Mucosa of descending colon (tissue), 3 donors: Measurements from ENCODE around the gene CARD11. TPM values are rescaled to one million over a fixed set of nuclear protein-coding genes. Genes with fewer than 3 reads are reported as not detected.

ENCODE experiments used
- ATAC-seq: fragments of 200-7000 bp; cut with Tn5 transposase; one replicate; pipeline ENCODE4 v1.9.1; 2020; ENCODE audit warnings: mild to moderate bottlenecking, moderate library complexity
- DNase-seq, 3 donors: peaks; one replicate each; pipeline ENCODE4 v3.0.0-alpha.2; 2020
- H3K36me3 ChIP-seq: fragments of 200-600 bp; one replicate; pipeline ENCODE4 v1.8.0; 2021; ENCODE audit warnings: low read depth, mild to moderate bottlenecking
- H3K4me1 ChIP-seq: fragments of 200-600 bp; one replicate; pipeline ENCODE4 v1.8.0; 2021; ENCODE audit warnings: low read depth, mild to moderate bottlenecking
- H3K4me3 ChIP-seq: fragments of 200-600 bp; one replicate; pipeline ENCODE4 v1.8.0; 2021; ENCODE audit warnings: mild to moderate bottlenecking
- H3K9me3 ChIP-seq: fragments of 200-600 bp; one replicate; pipeline ENCODE4 v1.8.0; 2021; ENCODE audit warnings: mild to moderate bottlenecking
- intact Hi-C, 2 donors: fragments of 100-400 bp; cut with DNase I in 1 of 2; cut with micrococcal nuclease in 1 of 2; formaldehyde crosslinking; loops; one replicate each; pipeline versions ENCODE4 v1.11.0 to v1.11.1; 2022; cut with DNase I, micrococcal nuclease
- total RNA-seq, 3 donors: library from RNA; stranded (reverse); fragmentation: NEBNext Ultra II Directional in 2 of 3; extraction: Animal tissue kit (Norgen Biotek cat#: 25700) in 2 of 3; gene quantifications; one replicate each; pipeline versions ENCODE4 v1.2.1 to v1.2.4, GENCODE V29; 2021 to 2023
- TF ChIP-seq, protein P1 (sequence below): fragments of 200-600 bp; IDR thresholded peaks from one replicate; pipeline ENCODE4 v1.8.0; 2022; ENCODE audit warnings: antibody characterized with exemption, mild to moderate bottlenecking
- donor health status: DM: no; HTN: no; CAD: no; lungs with moderate emphysema.
- donor health status: DM: no; HTN: no; CAD: no.
- donor health status: DM: no; HTN: yes; CAD: no.

CARD11 gene
- total RNA-seq, 3 donors from 2014 or later: 1.6 to 3.2 (median 3.2) TPM

- Histone ChIP-seq H3K9me3 (no peaks in the 10 kb centered on the region), H3K4me1 (no peaks in the 10 kb centered on the region), H3K36me3 (no peaks in the 10 kb centered on the region), H3K4me3 (no peak overlapping the region)
- intact Hi-C loops: no loop called here
- TF ChIP-seq, protein P1, sequence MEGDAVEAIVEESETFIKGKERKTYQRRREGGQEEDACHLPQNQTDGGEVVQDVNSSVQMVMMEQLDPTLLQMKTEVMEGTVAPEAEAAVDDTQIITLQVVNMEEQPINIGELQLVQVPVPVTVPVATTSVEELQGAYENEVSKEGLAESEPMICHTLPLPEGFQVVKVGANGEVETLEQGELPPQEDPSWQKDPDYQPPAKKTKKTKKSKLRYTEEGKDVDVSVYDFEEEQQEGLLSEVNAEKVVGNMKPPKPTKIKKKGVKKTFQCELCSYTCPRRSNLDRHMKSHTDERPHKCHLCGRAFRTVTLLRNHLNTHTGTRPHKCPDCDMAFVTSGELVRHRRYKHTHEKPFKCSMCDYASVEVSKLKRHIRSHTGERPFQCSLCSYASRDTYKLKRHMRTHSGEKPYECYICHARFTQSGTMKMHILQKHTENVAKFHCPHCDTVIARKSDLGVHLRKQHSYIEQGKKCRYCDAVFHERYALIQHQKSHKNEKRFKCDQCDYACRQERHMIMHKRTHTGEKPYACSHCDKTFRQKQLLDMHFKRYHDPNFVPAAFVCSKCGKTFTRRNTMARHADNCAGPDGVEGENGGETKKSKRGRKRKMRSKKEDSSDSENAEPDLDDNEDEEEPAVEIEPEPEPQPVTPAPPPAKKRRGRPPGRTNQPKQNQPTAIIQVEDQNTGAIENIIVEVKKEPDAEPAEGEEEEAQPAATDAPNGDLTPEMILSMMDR: no peak
- ATAC-seq: no peak
- DNase-seq: no peak
These were observed 135.5 kb downstream of the CARD11 start for GRCh38 chr7:2908103-2908683.

- no peaks in the 10 kb centered on the region for H3K9me3 ChIP-seq
- no peak for ATAC-seq
These were observed 137.3 kb downstream of the CARD11 start for GRCh38 chr7:2906197-2906931.

DNA sequence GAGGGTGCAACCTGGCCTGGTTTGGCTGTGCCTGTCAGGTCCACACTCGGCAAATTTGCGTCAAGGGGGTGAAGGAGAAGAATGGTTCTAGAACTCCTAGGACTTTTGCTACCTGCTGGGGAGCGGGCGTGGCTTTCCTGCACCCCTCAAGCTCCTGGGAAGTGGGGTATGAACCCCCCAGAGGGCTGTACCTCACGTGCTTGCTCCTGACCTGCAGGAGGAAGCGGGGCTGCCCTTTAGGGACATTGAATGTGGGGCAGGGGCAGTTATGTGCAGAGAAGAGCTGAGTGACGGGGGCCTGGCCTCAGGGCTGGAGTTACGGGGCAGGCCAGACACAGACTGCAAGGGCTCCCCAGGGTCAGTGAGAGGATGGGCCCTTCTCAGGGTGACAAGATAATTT, 138.2 kb downstream of the CARD11 start:
- no peaks in the 10 kb centered on the region for H3K36me3 ChIP-seq
- intact Hi-C loops: no loop called here
- no peaks in the 10 kb centered on the region for H3K4me1 ChIP-seq
- TF ChIP-seq, protein P1: no peak
- no peak overlapping the region for H3K4me3 ChIP-seq
- DNase-seq (no peak), ATAC-seq (no peak)
- no peaks in the 10 kb centered on the region for H3K9me3 ChIP-seq

More at GRCh38 chr7:2906197-2906931, 137.3 kb downstream of the CARD11 start:
- TF ChIP-seq, protein P1: no peak
- Histone ChIP-seq H3K4me3 (no peak overlapping the region), H3K4me1 (no peaks in the 10 kb centered on the region), H3K36me3 (no peaks in the 10 kb centered on the region)
- intact Hi-C loops: no loop called here
- DNase-seq: no peak

GRCh38 chr7:2905027-2905426, 138.6 kb downstream of the CARD11 start:
- H3K4me3 ChIP-seq: no peak overlapping the region
- intact Hi-C loops: no loop called here
- TF ChIP-seq, protein P1: no peak
- H3K4me1 ChIP-seq: no peaks in the 10 kb centered on the region
- H3K9me3 ChIP-seq: no peaks in the 10 kb centered on the region
- no peaks in the 10 kb centered on the region for H3K36me3 ChIP-seq
- ATAC-seq (no peak), DNase-seq (no peak)

- TF ChIP-seq, protein P1: no peak
- DNase-seq (no peak), ATAC-seq (no peak)
These were observed 139.5 kb downstream of the CARD11 start for GRCh38 chr7:2904202-2904601.

More at GRCh38 chr7:2904202-2904601, 139.5 kb downstream of the CARD11 start:
- intact Hi-C loops: no loop called here
- no peaks in the 10 kb centered on the region for H3K36me3 ChIP-seq
- H3K4me3 ChIP-seq: no peak overlapping the region
- H3K4me1 ChIP-seq: no peaks in the 10 kb centered on the region
- no peaks in the 10 kb centered on the region for H3K9me3 ChIP-seq
